ENCODE results near the gene ARHGEF11.
A peak's percentile ranks its signal among the peaks of the same experiment; 100 is the strongest.

ARHGEF11 gene

DNA sequence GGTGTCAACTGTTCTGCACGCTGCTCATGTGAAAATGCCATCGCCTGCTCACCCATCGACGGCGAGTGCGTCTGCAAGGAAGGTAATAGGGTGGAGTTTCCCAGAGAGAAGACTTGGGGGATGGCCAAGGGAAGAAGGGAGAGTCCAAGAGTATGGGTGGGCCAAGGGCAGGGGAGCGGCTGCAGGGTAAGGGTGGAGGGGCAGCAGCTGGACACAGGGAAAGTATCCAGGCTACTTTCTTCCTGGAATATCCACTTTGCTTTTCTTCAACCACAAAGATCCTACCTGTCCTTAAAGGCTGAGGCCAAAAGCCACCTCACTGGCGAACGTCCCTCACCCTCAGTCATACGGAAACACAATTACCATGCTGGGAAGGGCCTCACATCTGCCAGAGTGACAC, 136.6 kb downstream of the ARHGEF11 start:
- DNase-seq: no peak

DNA sequence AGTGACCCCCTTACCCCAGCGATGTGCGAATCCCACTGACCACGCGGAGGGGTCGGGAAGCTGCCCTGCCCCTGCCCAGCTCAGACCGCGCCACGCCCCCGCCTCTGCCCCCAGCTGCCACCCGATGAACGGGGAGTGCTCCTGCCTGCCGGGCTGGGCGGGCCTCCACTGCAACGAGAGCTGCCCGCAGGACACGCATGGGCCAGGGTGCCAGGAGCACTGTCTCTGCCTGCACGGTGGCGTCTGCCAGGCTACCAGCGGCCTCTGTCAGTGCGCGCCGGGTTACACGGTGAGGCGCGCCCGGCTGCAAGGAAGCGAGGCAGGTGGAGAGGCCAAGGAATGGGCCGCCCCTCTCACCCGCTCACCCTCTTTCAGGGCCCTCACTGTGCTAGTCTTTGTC, 137.0 kb downstream of the ARHGEF11 start:
- DNase-seq: no peak

DNA sequence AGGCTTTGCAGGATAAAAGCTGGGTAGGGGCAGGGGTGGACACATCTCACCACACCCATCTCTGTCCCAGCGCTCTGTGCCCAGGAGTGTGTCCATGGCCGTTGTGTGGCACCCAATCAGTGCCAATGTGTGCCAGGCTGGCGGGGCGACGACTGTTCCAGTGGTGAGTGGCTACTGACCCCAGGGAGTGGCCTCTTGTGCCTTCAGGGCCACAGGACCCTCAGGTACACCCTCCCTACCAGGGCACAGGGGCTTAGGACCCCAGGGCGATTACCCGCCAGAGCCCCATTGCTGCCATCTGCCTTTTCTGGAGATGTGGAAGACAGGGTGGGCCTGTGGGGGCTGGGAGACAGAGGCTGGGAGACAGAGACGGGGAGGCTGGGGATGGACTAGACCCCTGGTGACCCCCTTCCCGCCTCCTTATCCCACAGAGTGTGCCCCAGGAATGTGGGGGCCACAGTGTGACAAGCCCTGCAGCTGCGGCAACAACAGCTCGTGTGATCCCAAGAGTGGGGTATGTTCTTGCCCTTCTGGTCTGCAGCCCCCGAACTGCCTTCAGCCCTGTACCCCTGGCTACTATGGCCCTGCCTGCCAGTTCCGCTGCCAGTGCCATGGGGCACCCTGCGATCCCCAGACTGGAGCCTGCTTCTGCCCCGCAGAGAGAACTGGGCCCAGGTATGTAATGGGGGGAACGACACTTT, 139.2 kb downstream of the ARHGEF11 start:
- no peak for DNase-seq

DNA sequence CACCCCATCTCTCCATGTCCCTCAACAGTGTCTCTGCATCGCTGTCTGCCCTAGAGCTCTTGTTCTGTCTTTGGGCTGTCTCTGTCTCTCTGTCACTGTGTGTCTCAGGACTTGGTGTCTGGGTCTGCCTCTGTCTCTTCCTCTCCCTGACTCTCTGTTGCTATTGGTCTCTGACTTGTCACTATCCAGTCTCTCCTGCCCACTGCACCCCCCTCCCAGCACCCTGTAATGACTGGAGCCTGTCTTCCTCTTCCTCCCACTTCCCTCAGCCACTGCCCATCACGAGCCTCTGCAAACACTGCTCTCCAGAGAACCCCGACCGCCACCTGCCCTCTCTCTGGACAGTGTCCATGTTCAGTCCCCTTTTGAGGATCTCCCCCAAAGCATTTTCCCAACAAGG, 139.9 kb downstream of the ARHGEF11 start:
- DNase-seq: no peak

DNA sequence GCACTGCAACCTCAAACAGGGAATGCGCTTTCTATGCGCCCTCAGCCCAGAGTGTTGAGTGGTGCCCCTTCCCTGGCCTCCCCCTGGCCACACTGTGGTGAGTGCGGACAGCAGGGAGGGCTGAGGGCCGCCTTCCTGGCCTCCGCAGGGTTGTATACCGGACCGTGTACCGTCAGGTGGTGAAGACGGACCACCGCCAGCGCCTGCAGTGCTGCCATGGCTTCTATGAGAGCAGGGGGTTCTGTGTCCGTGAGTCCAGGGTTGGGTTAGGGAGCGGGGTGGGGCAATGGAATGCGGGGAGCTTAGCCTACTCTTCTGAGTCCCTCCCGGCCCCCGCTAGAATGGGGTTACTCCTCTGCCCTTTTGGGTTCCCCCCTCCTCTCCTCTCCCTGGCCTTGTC, 140.4 kb downstream of the ARHGEF11 start:
- DNase-seq: no peak

DNA sequence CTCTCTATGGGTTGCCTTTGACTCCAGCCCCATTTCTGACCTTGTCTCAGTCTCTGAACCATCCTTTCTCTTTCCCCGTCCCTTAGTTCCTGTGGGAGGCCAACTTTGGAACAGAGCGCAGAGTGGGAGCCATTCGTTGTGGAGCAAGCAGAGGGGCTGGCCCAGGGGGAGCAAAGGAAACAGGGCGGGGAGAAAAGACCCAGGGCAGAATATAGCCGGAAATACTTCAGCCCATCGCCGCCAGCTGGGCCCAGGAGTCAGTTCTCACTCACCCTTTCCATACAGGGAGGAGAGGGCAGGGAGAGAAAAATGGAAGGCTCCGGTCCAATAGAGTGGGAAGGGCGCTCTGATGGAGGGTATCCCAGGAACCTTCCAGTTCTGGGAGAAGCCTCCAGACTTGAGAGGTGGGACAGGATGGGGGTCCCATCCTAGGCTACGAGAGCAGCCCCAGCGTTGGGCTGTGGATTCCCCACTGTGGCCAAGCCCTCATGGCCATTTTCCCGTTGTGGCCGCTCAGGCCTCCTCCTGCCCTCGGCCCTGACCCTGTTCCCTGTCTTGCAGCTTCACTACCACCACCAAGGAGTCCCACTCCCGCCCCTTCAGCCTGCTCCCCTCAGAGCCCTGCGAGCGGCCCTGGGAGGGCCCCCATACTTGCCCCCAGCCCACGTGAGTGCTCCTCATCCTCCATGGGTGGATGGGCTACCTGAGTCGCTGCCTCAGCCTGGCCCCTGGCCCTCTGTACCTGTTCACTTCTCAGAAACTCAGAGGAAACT, 141.2 kb downstream of the ARHGEF11 start:
- DNase-seq: no peak

DNA sequence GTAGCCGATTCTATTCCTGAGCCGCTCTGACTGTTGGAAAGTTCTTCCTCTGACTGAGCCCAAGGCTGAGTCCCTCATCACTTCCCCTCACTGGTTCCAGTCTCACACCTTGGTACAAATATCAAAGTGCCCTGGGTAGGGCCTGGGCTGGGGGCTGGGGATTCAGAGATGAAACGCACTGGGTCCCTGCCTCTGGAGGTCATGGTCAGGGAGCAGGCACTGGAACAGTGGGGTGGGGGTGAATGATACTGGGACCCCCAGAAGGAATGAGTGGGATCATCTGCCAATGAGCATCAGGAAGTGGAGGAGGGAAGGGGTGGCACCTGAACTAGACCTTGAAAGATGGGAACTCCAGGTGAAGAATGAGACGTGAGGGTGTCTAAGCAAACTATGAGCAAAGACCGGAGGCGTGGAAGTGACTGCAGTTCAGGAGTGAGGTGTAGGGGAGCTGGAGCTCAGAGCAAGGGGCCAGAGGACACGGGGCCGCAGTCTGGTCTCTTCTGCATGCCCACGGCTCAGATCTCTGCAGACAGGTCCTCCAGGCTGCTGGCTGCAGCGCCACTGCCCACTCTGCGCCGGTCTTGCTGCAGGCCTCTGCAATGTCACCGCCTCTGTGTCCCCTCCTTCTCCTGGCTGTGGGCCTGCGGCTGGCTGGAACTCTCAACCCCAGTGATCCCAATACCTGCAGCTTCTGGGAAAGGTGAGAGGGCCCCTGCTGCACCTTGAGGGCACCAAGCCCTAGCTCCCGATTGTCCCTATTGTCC, 142.0 kb downstream of the ARHGEF11 start:
- no peak for DNase-seq

DNA sequence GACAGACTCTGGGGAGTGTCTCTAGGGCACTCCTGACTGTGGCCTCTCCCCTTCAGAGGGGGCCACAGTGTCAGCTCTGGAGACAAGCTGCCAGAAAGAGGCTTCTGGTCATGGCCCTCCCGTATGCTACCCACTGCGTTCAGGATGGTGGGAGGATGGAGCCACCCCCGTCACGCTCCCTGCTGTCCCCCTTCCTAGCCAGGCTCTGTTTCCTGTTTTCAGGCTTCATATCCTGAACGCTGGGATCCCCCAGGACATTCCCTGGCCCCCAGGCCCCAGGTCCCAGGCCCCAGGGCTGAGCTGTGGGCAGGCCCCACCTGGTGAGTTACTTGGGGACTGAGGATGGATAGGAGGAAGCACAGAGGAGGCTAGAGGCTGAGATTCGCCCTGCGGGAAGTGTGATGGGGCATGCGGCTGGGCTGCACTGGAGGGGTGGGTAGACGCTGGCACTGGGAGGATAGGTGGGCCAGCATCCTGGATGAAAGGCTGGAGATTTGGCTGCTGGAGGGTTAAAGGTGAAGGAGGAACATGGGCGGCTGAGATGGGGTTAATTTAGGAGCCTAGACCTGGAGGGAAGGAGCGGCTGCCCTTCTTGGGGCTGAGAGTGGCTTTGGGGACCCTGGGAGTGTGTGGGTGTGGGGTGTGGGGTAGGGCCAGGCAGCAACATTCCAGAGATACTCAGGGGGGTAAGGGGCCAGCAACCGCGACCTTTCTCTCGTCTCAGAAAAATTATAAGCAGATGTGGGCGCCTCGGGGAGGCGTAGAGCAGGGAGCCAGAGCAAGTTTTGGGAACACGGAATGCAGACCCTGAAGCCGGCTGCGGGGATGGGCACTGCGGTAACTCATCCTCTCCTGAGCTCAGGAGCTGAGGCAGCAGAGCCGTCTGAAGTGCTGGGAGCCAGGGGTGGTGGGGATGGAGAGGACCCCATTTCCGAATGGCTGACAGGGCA, 143.3 kb downstream of the ARHGEF11 start:
- peak; percentile 85 for DNase-seq

DNA sequence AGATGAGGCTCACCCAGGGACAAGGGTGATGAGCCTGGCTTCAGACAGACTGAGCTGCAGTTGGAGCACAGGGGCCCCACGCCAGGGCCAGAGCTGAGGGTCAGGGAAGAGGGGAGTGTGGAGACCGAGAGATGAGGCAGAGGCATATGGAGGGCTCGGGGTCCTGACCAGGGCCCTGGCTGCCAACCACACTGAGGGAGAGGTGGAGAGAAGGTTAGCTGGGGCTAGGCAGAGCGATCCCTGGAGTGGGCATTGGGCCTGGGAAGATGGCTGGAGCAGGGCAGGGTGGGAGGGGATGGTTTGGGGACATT, 144.0 kb downstream of the ARHGEF11 start:
- no peak for DNase-seq

DNA sequence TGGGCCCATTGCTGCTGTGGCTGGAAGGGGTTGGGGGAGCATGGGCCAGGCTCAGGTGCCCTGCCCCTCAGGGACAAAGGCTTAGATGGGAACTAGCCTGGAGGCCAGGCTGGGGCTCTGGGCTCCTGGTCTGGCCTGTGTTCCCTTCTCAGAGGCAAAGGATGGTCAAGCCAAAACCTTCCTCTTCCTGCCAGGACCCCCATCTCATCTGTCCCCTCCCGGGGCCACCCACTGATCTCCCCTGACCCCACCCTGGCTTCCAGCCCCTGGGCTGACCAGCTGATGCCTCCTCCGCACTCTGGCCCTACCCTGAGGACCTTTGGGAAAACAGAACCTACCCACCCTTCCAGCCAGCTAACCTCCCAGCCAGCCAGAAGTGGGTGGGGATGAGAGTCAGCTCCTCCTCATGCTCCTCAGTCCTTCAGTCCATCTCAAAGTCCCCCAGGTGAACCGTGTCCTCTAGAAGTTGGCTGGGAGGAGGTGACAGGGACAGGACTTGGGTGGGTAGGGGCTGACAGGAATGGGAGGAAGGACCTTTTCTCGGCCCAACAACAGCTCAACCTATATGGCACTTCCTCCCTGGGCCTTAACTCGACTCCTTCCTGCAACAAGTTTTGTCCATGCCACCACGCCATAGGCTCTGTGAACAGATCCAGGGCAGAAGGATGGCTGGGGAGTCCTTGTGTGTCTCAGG, 144.5 kb downstream of the ARHGEF11 start:
- no peak for DNase-seq

DNA sequence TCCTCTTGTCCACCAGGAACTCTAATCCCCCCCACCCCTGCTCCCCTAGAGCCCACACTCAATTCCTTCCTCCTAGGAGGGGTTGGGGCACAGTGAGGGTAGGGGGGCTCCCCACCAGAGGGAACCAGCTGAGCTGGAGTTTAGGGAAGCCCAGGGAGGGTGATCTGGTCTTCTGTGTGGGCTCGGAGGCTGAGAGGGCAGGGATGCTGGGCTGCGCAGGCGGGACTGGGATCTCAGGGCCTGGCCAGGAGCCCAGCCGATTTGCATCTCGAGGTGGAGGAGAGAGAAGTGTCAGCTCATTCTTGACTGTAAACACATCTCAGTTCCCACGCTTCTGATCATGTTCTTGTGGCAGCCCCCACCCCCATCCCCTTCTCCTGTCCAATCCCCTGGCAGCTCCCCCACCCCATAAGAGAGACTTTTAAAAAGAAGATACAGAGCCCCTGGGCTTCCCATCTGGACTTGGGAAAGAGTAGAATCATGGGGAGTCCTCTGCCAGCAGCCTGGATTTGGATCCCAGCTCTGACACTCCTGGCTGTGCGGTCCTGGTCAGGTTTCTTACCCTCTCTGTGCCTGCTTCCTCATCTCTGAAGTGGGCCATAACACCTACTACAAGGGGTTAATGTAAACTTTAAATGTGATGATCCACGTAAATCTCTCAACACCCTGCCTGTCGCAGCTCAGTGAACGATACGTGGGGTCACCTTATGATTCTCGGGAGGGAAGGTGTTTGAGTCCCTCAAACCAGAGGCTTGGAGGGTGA, 145.4 kb downstream of the ARHGEF11 start:
- DNase-seq: peak; percentile 68

DNA sequence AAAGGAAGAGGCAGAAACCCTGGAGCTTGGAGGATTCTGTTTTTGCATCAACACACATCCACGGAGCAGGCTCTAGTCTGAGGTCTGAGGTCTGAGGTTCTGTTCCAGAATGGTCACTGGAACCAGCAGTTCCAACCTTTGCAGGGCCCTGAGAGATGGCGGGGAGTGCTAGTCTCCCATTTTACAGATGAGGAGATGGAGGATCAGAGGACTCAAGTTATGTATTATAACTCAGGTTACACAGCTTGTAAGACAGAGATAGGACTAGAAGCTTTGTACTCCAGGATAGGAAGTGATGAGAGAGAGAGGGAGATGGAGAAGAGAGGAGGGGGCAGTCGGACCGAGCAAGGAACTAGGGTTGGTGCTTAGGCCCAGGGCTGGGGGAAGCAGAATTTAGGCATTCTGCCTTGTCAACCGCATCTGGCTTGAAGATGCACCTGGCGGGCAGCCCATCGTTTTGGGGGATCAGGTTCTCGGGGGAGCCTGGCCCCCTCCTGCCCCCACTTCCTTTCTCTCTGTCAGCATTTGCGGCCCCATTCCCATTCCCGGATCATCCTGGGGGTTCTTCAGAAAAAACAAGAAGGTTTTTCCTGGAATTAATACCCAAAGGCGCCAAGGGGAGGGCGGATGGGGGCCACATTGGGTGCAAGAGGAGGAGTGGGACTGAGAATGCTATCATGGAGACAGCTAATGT, 146.4 kb downstream of the ARHGEF11 start:
- no peak for DNase-seq

DNA sequence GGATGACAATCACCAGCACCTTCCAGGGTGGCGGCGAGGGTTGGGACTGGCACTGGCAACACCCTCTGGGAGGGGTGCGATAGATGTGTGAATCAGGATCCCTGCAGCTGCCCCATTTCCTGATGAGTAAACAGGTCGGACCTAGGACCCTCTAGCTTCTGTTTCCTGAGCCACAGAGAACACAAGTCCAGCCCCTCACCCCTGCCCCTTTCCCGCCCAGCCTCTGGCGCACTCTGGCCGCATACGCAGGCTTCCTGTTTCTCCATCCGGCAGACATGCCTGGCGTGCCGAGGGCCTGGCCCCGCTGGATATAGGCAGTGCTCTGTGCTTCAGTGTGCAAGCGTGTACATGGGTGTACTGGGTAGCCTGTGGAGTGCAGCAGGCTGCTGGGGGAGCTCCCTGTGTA, 147.4 kb downstream of the ARHGEF11 start:
- peak; percentile 62 for DNase-seq

DNA sequence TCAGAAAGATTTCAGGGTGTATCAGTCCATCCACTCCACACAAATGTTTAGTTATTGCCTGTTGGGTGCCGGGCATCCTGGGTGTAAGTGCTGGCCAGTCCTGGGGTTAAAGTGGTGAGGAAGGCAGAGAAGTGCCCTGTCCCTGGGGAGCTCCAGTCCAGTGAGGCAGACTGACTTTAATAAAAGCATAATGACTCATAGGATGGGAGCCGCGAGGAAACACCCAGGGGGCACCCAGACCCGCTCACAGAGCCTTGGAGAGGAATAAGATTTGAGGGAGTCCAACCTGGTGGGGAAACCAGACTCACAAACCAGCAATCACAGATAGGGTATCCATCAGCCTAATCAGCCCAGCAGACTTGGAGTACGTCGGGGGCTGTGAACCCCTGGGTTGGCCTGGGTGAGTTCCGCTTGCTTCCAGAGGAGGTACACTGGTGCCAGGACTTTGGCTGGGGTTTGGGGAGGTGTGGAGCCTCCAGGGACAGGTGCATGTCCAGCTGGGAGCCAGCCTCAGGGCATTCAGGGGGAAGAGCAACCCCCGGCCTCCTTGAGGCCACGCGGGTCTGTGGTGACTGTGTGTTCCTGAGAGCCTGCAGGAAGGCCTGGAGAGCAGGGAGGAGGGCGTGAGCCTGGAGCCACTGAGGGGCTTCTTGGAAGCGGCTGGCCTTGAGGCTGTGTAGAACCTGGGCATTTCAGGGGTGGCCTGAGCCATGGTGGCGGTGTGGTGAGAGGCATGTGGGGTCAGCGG, 148.3 kb downstream of the ARHGEF11 start:
- DNase-seq: peak; percentile 65

DNA sequence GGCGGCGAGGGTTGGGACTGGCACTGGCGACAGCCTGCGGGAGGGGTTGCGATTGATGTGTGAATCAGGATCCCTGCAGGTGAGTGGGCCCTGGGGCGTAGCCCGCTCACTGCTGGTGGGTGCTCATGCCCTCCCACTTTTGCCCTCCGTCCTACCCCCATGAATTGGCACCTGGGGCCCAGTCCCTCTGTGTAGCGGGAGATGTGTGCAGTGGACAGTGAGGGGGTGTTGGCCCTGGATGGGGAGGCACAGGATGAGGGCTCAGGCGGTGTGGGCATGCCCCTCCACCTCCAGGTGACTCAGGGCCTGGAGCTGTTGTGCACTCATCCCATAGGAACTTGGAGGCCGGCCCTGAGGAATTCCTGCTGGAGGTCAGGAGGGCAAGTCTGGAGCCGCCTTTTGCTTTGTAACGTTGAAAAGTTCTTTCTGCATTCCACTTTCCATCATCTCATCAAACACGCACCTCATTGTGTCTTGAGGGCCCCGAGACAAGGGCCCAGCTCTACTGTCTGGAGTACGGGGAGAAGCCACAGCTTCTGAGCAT, 149.0 kb downstream of the ARHGEF11 start:
- DNase-seq: peak; percentile 96

DNA sequence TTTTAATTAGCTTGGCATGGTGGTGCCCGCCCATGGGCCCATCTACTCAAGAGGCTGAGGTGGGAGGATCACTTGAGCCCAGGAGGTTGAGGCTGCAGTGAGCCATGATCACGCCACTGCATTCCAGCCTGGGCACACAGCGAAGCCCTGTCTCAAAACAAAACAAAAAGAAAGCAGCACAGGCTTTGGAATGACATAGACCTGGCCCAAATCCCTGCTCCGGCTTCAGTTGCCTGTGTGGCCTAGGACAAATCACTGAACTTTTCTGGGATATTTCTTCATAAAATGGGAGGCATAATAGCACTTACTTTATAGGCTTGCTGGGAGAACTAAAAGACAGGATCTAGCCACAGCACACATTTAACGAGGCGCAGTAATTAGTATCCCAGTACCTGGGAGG, 149.6 kb downstream of the ARHGEF11 start:
- no peak for DNase-seq

DNA sequence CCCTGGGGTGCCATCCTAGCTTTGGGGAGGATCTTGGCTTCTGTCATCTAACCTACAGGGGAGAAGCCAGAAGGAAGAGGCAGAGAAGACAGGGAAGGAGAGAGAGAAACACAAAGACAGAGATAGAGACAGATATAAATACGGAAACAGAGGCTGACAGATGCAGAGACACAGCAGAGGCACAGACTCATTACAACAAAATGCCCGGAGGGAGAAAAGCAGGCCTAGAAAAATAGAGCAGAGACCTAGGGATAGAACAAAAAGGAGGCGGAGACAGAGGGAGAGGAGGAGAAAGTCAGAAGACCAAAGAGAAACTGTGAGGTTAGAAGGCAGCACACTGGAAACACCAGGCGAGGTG, 150.1 kb downstream of the ARHGEF11 start:
- DNase-seq: no peak

DNA sequence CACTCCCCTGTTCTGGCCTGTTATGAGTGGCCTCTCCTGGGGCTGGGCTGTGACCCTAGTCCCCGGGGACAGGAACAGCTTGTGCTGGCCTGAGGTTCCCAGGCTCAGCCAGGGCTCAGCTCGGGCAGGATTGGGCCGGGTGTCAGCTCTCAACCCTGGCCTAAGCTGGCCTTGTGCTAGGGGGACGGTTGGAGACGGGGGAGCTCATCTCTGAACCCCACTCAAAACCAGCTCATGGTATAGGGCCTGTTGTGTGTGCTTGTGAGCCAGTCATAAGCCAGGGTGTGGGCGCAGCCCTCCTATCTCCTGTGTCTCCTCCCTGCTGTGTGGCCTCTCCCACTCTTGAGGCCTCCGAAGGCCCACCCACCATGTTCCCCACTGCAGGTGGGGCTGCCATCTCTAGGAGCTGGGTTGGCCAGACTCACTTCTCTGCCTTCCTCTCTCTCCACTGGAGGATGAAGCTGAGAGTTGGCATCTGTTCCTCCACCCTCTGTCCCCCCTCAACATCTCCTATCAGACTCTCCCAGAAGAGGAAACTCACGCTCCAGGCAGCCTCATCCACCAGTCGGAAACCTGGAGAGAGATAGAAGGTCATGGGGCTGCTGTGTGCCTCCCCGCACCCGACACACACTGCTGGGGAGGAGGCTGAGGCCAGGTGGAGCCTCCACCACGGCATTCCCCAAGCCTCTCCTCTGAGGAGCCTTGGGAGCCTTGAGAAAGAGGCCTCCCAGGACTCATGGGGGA, 150.7 kb downstream of the ARHGEF11 start:
- DNase-seq: peak; percentile 53

DNA sequence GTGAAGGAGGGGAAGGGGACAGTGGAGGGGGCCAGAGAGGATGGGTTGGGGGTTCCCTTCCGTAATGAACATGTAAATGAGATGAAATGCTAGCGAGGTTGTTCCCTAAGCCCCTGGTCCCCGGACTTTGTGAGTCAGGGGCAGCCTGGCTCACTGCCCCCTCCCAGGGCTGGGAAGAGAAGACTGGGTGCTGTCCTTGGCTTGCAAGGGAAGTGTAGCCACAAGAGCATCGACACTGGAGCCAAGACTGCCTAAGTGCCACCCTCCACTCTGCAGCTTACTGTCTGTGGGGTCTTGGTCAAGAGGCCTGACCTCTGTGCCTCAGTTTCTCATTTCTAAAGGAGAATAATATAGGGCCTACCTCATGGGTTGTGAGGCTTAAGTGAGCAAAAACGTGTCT, 151.5 kb downstream of the ARHGEF11 start:
- no peak for DNase-seq
